NT2/D1 (cell line): ENCODE data around the gene IL17B.

Experiments used
- DNase-seq: peaks from one replicate; pipeline ENCODE4 v3.0.0-alpha.2; 2011; ENCODE audit warnings: low read depth, low spot score
- H3K27me3 ChIP-seq: 2 replicates; pipeline ENCODE4 v1.6.0; 2011; ENCODE audit warnings: mild to moderate bottlenecking; ENCODE audit not compliant: insufficient read length, insufficient read depth
- H3K36me3 ChIP-seq: 2 replicates; pipeline ENCODE4 v1.6.1; 2011; ENCODE audit warnings: mild to moderate bottlenecking, low read length, mixed read lengths; ENCODE audit not compliant: insufficient read depth, insufficient read length
- H3K4me1 ChIP-seq: 2 replicates; pipeline ENCODE4 v1.5.1; 2011; ENCODE audit not compliant: insufficient read depth, insufficient read length
- H3K4me3 ChIP-seq: 2 replicates; pipeline ENCODE4 v1.5.1; 2011; ENCODE audit warnings: low read depth; ENCODE audit not compliant: insufficient read length
- H3K9ac ChIP-seq: 2 replicates; pipeline ENCODE4 v1.6.0; 2011; ENCODE audit warnings: low read depth; ENCODE audit not compliant: insufficient read length
- H3K9me3 ChIP-seq: 2 replicates; pipeline ENCODE4 v1.5.1; 2011; ENCODE audit warnings: mild to moderate bottlenecking, low read length; ENCODE audit not compliant: insufficient read depth
- SUZ12 ChIP-seq: IDR thresholded peaks from 2 replicates; pipeline ENCODE4 v1.6.1; 2011; ENCODE audit not compliant: insufficient read length, insufficient read depth; ENCODE audit errors: extremely low read depth
- YY1 ChIP-seq: IDR thresholded peaks from 2 replicates; pipeline ENCODE4 v1.6.1; 2011; ENCODE audit not compliant: insufficient read length, insufficient read depth
- ZNF274 ChIP-seq: IDR thresholded peaks from 2 replicates; pipeline ENCODE4 v1.6.1; 2011; ENCODE audit warnings: mild to moderate bottlenecking, low read depth, low read length

Gene IL17B

GRCh38 chr5:149423794-149424268, 44.7 kb upstream of the IL17B start:
- DNase-seq, result no peak
- TF ChIP-seq YY1 (no peak), SUZ12 (no peak), ZNF274 (no peak)
- H3K9ac ChIP-seq, result peak overlapping the region; percentile 58
- H3K9me3 ChIP-seq, result no peaks in the 10 kb centered on the region
- H3K4me3 ChIP-seq, result no peak overlapping the region
- H3K4me1 ChIP-seq, result peaks cover 9% of the 10 kb centered on the region
- peaks cover 3% of the 10 kb centered on the region for H3K36me3 ChIP-seq
- H3K27me3 ChIP-seq, result no peaks in the 10 kb centered on the region

GRCh38 chr5:149423049-149423793, 44.1 kb upstream of the IL17B start:
- DNase-seq, result no peak
- H3K4me1 ChIP-seq, result peaks cover 9% of the 10 kb centered on the region
- H3K9ac ChIP-seq, result peak overlapping the region; percentile 58
- H3K9me3 ChIP-seq, result no peaks in the 10 kb centered on the region
- H3K4me3 ChIP-seq, result no peak overlapping the region
- no peaks in the 10 kb centered on the region for H3K36me3 ChIP-seq
- H3K27me3 ChIP-seq, result no peaks in the 10 kb centered on the region
- TF ChIP-seq SUZ12 (no peak), ZNF274 (no peak), YY1 (no peak)

GRCh38 chr5:149422366-149423048, 43.4 kb upstream of the IL17B start:
- Histone ChIP-seq H3K4me3 (no peak overlapping the region), H3K9ac (no peak overlapping the region), H3K9me3 (no peaks in the 10 kb centered on the region), H3K27me3 (no peaks in the 10 kb centered on the region), H3K4me1 (peaks cover 9% of the 10 kb centered on the region), H3K36me3 (no peaks in the 10 kb centered on the region)
- no peak for DNase-seq
- no peak for TF ChIP-seq ZNF274
- no peak for TF ChIP-seq YY1
- TF ChIP-seq SUZ12, result no peak

- no peaks in the 10 kb centered on the region for H3K36me3 ChIP-seq
- H3K4me3 ChIP-seq, result no peak overlapping the region
- H3K4me1 ChIP-seq, result peaks cover 9% of the 10 kb centered on the region
Measured at GRCh38 chr5:149421834-149422233, 42.7 kb upstream of the IL17B start.

GRCh38 chr5:149421372-149421685, 42.2 kb upstream of the IL17B start:
- Histone ChIP-seq H3K9ac (peak overlapping the region; percentile 29), H3K4me1 (peaks cover 9% of the 10 kb centered on the region), H3K27me3 (no peaks in the 10 kb centered on the region), H3K4me3 (no peak overlapping the region), H3K9me3 (no peaks in the 10 kb centered on the region), H3K36me3 (no peaks in the 10 kb centered on the region)
- no peak for DNase-seq
- no peak for TF ChIP-seq ZNF274
- no peak for TF ChIP-seq SUZ12
- no peak for TF ChIP-seq YY1

More at GRCh38 chr5:149421834-149422233, 42.7 kb upstream of the IL17B start:
- Histone ChIP-seq H3K9me3 (no peaks in the 10 kb centered on the region), H3K9ac (no peak overlapping the region), H3K27me3 (no peaks in the 10 kb centered on the region)
- DNase-seq, result no peak
- TF ChIP-seq SUZ12, result no peak
- no peak for TF ChIP-seq ZNF274
- no peak for TF ChIP-seq YY1

GRCh38 chr5:149420545-149421371, 41.7 kb upstream of the IL17B start:
- Histone ChIP-seq H3K4me3 (no peak overlapping the region), H3K27me3 (no peaks in the 10 kb centered on the region), H3K9ac (peak overlapping the region; percentile 29), H3K36me3 (no peaks in the 10 kb centered on the region), H3K9me3 (no peaks in the 10 kb centered on the region), H3K4me1 (peaks cover 9% of the 10 kb centered on the region)
- no peak for DNase-seq
- TF ChIP-seq SUZ12, result no peak
- TF ChIP-seq ZNF274, result no peak
- no peak for TF ChIP-seq YY1
